ENCODE data around the gene TIMP2. TPM values are rescaled to one million over a fixed set of nuclear protein-coding genes. Genes with fewer than 3 reads are reported as not detected.

Gene TIMP2
- total RNA-seq, 4 donors from 2014 or later, result 119 to 399 (median 127) TPM

GRCh38 chr17:78962345-78962983, 37.3 kb upstream of the TIMP2 start:
- Histone ChIP-seq H3K27ac (no peak overlapping the region), H3K27me3 (no peaks in the 10 kb centered on the region), H3K4me1 (no peaks in the 10 kb centered on the region), H3K36me3 (no peaks in the 10 kb centered on the region), H3K9me3 (no peaks in the 10 kb centered on the region), H3K4me3 (no peak overlapping the region)
- TF ChIP-seq POLR2A (IDR thresholded peaks at IDR 0.05) (no peak), CTCF (IDR thresholded peaks at IDR 0.05) (no peak)
- DNase-seq, result no peak
- intact Hi-C loops (cut with DNase I; ENCODE audit: low total_unique reads), result no loop called here

- no peaks in the 10 kb centered on the region for H3K9me3 ChIP-seq
- no peak for DNase-seq
- intact Hi-C loops (cut with DNase I; ENCODE audit: low total_unique reads), result no loop called here
- no peak overlapping the region for H3K4me3 ChIP-seq
- no peak overlapping the region for H3K27ac ChIP-seq
- H3K27me3 ChIP-seq, result no peaks in the 10 kb centered on the region
- H3K36me3 ChIP-seq, result no peaks in the 10 kb centered on the region
- no peaks in the 10 kb centered on the region for H3K4me1 ChIP-seq
- TF ChIP-seq POLR2A (IDR thresholded peaks at IDR 0.05), result no peak
- TF ChIP-seq CTCF (IDR thresholded peaks at IDR 0.05), result no peak
Observed at GRCh38 chr17:78961571-78961970, 36.4 kb upstream of the TIMP2 start.

GRCh38 chr17:78960928-78961327, 35.7 kb upstream of the TIMP2 start:
- H3K9me3 ChIP-seq, result no peaks in the 10 kb centered on the region
- H3K4me3 ChIP-seq, result no peak overlapping the region
- H3K27ac ChIP-seq, result no peak overlapping the region
- no peaks in the 10 kb centered on the region for H3K36me3 ChIP-seq
- H3K4me1 ChIP-seq, result no peaks in the 10 kb centered on the region
- TF ChIP-seq CTCF (IDR thresholded peaks at IDR 0.05) (no peak), POLR2A (IDR thresholded peaks at IDR 0.05) (no peak)
- intact Hi-C loops (cut with DNase I; ENCODE audit: low total_unique reads), result no loop called here
- no peak for DNase-seq
- H3K27me3 ChIP-seq, result no peaks in the 10 kb centered on the region

- no peaks in the 10 kb centered on the region for H3K9me3 ChIP-seq
- DNase-seq, result no peak
- no peaks in the 10 kb centered on the region for H3K27me3 ChIP-seq
- H3K36me3 ChIP-seq, result no peaks in the 10 kb centered on the region
- intact Hi-C loops (cut with DNase I; ENCODE audit: low total_unique reads), result no loop called here
- H3K4me1 ChIP-seq, result no peaks in the 10 kb centered on the region
- no peak for TF ChIP-seq CTCF (IDR thresholded peaks at IDR 0.05)
- TF ChIP-seq POLR2A (IDR thresholded peaks at IDR 0.05), result no peak
- no peak overlapping the region for H3K27ac ChIP-seq
- no peak overlapping the region for H3K4me3 ChIP-seq
Observed at GRCh38 chr17:78959803-78960202, 34.6 kb upstream of the TIMP2 start.

GRCh38 chr17:78958641-78959127, 33.5 kb upstream of the TIMP2 start:
- intact Hi-C loops (cut with DNase I; ENCODE audit: low total_unique reads), result no loop called here
- Histone ChIP-seq H3K4me1 (peaks cover 0 to 4% of the 10 kb centered on the region in 2 donors), H3K36me3 (no peaks in the 10 kb centered on the region), H3K9me3 (no peaks in the 10 kb centered on the region), H3K4me3 (no peak overlapping the region), H3K27ac (no peak overlapping the region), H3K27me3 (no peaks in the 10 kb centered on the region)
- no peak for DNase-seq
- TF ChIP-seq POLR2A (IDR thresholded peaks at IDR 0.05) (no peak), CTCF (IDR thresholded peaks at IDR 0.05) (no peak)

Data from uterus (tissue), 4 donors.